K562 (cell line): ENCODE results near the gene MICAL1. TPM values are rescaled to one million over a fixed set of nuclear protein-coding genes. Genes with fewer than 3 reads are reported as not detected.

Source experiments
- ARHGAP35 ChIP-seq: fragments of 450-650 bp; IDR thresholded peaks from 2 replicates; pipeline ENCODE4 v1.6.1; 2018; ENCODE audit not compliant: partially characterized antibody
- COPS2 ChIP-seq: fragments of 450-650 bp; conservative IDR thresholded peaks from 2 replicates; pipeline ENCODE4 v1.6.1; 2016; ENCODE audit warnings: mild to moderate bottlenecking, moderate library complexity
- EP400 ChIP-seq: fragments of 450-650 bp; IDR thresholded peaks from 2 replicates; pipeline ENCODE4 v1.6.1; 2017; ENCODE audit warnings: antibody characterized with exemption, mild to moderate bottlenecking, moderate library complexity
- ETV5 ChIP-seq: sonication (generic); formaldehyde crosslinking; IDR thresholded peaks from 2 replicates; pipeline ENCODE4 v1.4.0; 2020; ENCODE audit warnings: low read depth, mild to moderate bottlenecking, missing genetic modification reagents
- FOXP1 ChIP-seq: sonication (generic); formaldehyde crosslinking; IDR thresholded peaks from 2 replicates; pipeline ENCODE4 v1.8.0; 2022; ENCODE audit warnings: mild to moderate bottlenecking, missing genetic modification reagents
- IRF2 ChIP-seq: sonication (generic); formaldehyde crosslinking; IDR thresholded peaks from 2 replicates; pipeline ENCODE4 v1.8.1; 2022; ENCODE audit warnings: mild to moderate bottlenecking, missing genetic modification reagents
- PURB ChIP-seq: sonication (generic); formaldehyde crosslinking; IDR thresholded peaks from 2 replicates; pipeline ENCODE4 v1.9.0; 2021; ENCODE audit warnings: low read depth, mild to moderate bottlenecking, missing genetic modification reagents
- RBM34 ChIP-seq: fragments of 200-400 bp; formaldehyde crosslinking; IDR thresholded peaks from 2 replicates; pipeline ENCODE4 v1.6.1; 2018; ENCODE audit warnings: low read length, borderline replicate concordance; ENCODE audit not compliant: insufficient read depth
- RFX1 ChIP-seq: fragments of 450-650 bp; IDR thresholded peaks from 2 replicates; pipeline ENCODE4 v1.6.1; 2016; ENCODE audit warnings: mild to moderate bottlenecking, moderate library complexity
- ZKSCAN3 ChIP-seq: fragments of 250-450 bp; sonication (Bioruptor Pico); IDR thresholded peaks from 2 replicates; pipeline ENCODE4 v1.4.0; 2020
- ZNF274 ChIP-seq: IDR thresholded peaks from 2 replicates; pipeline ENCODE4 v1.6.1; 2011; ENCODE audit warnings: low read depth, mild to moderate bottlenecking, low read length, moderate library complexity, borderline replicate concordance
- ZNF76 ChIP-seq: fragments of 250-450 bp; sonication (Bioruptor Pico); IDR thresholded peaks from 2 replicates; pipeline ENCODE4 v1.4.0; 2020; ENCODE audit warnings: mild to moderate bottlenecking, moderate library complexity, borderline replicate concordance
- ZNF766 ChIP-seq: fragments of 200-800 bp; sonication (Bioruptor generic); conservative IDR thresholded peaks from 2 replicates; pipeline ENCODE4 v1.6.1; 2016; ENCODE audit warnings: missing genetic modification characterization, missing compliant biosample characterization
- polyA plus RNA-seq, 8 experiments: library from polyadenylated mRNA; depleted of rRNA in 4 of 8; stranded (reverse) in 5 of 8; unstranded in 3 of 8; fragments of >200 nt; fragmentation: Nextera tagmentation in 2 of 8; fragmentation: Illumina TruSeq in 1 of 8; extraction: Ambion mirVana in 2 of 8; extraction: Trizol in 1 of 8; gene quantifications; 2 replicates each; pipeline versions ENCODE4 v1.2.1 to v1.2.3, GENCODE V29; 2011 to 2014; ENCODE audit warnings: inconsistent platforms in 1 of 8, missing spikeins in 1 of 8
- total RNA-seq, 7 experiments: library from RNA; depleted of rRNA in 6 of 7; stranded (reverse); fragments of >200 nt in 6 of 7; fragmentation: Illumina TruSeq in 2 of 7; extraction: Trizol in 2 of 7; gene quantifications; 2 replicates each; pipeline versions ENCODE4 v1.2.1 to v1.2.3, GENCODE V29; 2011 to 2021; ENCODE audit warnings: low replicate concordance in 1 of 7
- TF ChIP-seq, protein P1 (sequence below): IDR thresholded peaks from 3 replicates; pipeline ENCODE4 v1.6.1; 2011; ENCODE audit warnings: borderline replicate concordance, mild to moderate bottlenecking, moderate library complexity; ENCODE audit not compliant: insufficient read length; ENCODE audit errors: extremely low read depth
- TF ChIP-seq, protein P2 (sequence below): fragments of 250-450 bp; sonication (Bioruptor Pico); IDR thresholded peaks from 2 replicates; pipeline ENCODE4 v1.4.0; 2020; ENCODE audit warnings: mild to moderate bottlenecking, moderate library complexity, borderline replicate concordance
- TF ChIP-seq, protein P3 (sequence below): IDR thresholded peaks from 2 replicates; pipeline ENCODE4 v1.6.1; 2012; ENCODE audit warnings: low read depth, low read length, improper control_type of control experiment, borderline replicate concordance
- TF ChIP-seq, protein P4 (sequence below): fragments of 250-450 bp; sonication (Bioruptor Pico); IDR thresholded peaks from 2 replicates; pipeline ENCODE4 v1.8.0; 2022; ENCODE audit warnings: moderate library complexity, mild to moderate bottlenecking, inconsistent platforms

MICAL1 gene
- total and polyA plus RNA-seq, 9 of the 15 experiments (the other 6 are each of a cell fraction or from before 2014, with no cell fraction given) = 0.07 to 15.2 (median 7.0) TPM

DNA sequence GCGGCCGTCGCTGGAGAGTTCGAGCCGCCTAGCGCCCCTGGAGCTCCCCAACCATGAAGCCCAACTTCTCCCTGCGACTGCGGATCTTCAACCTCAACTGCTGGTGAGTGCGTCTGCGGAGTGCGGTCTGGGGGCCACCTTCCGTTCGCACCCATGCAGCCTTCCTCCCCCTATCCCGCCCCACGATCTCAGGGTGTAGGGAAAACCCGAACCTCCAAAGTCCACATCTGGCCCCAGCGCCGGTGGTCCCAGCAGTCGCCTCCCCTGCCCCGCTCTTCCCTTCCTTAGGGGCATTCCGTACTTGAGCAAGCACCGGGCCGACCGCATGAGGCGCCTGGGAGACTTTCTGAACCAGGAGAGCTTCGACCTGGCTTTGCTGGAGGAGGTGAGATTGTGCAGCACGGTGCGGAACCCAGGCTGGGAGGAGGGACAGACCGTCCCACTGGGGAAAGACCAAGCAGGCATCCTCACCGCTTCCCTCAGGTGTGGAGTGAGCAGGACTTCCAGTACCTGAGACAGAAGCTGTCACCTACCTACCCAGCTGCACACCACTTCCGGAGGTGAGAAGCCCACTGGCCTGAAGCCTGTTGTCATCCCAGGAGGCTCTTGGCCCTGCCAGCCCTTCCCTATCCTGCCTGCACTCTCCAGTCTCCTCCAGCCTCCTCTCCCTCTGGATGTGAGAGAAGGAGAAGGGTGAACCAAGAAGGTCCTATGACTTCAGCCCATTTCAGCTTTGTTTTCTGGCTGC lies 14.3 kb downstream of the MICAL1 start (continued):
- TF ChIP-seq, protein P1, sequence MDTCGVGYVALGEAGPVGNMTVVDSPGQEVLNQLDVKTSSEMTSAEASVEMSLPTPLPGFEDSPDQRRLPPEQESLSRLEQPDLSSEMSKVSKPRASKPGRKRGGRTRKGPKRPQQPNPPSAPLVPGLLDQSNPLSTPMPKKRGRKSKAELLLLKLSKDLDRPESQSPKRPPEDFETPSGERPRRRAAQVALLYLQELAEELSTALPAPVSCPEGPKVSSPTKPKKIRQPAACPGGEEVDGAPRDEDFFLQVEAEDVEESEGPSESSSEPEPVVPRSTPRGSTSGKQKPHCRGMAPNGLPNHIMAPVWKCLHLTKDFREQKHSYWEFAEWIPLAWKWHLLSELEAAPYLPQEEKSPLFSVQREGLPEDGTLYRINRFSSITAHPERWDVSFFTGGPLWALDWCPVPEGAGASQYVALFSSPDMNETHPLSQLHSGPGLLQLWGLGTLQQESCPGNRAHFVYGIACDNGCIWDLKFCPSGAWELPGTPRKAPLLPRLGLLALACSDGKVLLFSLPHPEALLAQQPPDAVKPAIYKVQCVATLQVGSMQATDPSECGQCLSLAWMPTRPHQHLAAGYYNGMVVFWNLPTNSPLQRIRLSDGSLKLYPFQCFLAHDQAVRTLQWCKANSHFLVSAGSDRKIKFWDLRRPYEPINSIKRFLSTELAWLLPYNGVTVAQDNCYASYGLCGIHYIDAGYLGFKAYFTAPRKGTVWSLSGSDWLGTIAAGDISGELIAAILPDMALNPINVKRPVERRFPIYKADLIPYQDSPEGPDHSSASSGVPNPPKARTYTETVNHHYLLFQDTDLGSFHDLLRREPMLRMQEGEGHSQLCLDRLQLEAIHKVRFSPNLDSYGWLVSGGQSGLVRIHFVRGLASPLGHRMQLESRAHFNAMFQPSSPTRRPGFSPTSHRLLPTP = no peak
- TF ChIP-seq PURB (CRISPR knock-in tag) (no peak), ZNF274 (no peak), RFX1 (no peak), ARHGAP35 (no peak), RBM34 (no peak), ETV5 (CRISPR knock-in tag) (no peak), ZNF76 (CRISPR knock-in tag) (no peak), FOXP1 (no peak), EP400 (no peak), ZKSCAN3 (no peak), IRF2 (no peak), ZNF766 (CRISPR knock-in tag) (no peak), COPS2 (no peak)
- TF ChIP-seq, protein P2, sequence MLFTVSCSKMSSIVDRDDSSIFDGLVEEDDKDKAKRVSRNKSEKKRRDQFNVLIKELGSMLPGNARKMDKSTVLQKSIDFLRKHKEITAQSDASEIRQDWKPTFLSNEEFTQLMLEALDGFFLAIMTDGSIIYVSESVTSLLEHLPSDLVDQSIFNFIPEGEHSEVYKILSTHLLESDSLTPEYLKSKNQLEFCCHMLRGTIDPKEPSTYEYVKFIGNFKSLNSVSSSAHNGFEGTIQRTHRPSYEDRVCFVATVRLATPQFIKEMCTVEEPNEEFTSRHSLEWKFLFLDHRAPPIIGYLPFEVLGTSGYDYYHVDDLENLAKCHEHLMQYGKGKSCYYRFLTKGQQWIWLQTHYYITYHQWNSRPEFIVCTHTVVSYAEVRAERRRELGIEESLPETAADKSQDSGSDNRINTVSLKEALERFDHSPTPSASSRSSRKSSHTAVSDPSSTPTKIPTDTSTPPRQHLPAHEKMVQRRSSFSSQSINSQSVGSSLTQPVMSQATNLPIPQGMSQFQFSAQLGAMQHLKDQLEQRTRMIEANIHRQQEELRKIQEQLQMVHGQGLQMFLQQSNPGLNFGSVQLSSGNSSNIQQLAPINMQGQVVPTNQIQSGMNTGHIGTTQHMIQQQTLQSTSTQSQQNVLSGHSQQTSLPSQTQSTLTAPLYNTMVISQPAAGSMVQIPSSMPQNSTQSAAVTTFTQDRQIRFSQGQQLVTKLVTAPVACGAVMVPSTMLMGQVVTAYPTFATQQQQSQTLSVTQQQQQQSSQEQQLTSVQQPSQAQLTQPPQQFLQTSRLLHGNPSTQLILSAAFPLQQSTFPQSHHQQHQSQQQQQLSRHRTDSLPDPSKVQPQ (CRISPR knock-in tag) = no peak
- TF ChIP-seq, protein P3, sequence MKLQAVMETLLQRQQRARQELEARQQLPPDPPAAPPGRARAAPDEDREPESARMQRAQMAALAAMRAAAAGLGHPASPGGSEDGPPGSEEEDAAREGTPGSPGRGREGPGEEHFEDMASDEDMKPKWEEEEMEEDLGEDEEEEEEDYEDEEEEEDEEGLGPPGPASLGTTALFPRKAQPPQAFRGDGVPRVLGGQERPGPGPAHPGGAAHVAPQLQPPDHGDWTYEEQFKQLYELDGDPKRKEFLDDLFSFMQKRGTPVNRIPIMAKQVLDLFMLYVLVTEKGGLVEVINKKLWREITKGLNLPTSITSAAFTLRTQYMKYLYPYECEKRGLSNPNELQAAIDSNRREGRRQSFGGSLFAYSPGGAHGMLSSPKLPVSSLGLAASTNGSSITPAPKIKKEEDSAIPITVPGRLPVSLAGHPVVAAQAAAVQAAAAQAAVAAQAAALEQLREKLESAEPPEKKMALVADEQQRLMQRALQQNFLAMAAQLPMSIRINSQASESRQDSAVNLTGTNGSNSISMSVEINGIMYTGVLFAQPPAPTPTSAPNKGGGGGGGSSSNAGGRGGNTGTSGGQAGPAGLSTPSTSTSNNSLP = no peak
- TF ChIP-seq, protein P4, sequence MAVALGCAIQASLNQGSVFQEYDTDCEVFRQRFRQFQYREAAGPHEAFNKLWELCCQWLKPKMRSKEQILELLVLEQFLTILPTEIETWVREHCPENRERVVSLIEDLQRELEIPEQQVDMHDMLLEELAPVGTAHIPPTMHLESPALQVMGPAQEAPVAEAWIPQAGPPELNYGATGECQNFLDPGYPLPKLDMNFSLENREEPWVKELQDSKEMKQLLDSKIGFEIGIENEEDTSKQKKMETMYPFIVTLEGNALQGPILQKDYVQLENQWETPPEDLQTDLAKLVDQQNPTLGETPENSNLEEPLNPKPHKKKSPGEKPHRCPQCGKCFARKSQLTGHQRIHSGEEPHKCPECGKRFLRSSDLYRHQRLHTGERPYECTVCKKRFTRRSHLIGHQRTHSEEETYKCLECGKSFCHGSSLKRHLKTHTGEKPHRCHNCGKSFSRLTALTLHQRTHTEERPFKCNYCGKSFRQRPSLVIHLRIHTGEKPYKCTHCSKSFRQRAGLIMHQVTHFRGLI (CRISPR knock-in tag) = no peak
